Transverse colon (tissue), 4 donors: Measurements from ENCODE around the gene ACTN4. TPM values are rescaled to one million over a fixed set of nuclear protein-coding genes. Genes with fewer than 3 reads are reported as not detected.

Source experiments
- DNase-seq: peaks from one replicate; pipeline ENCODE4 v3.0.0-alpha.2; 2019
- H3K27ac ChIP-seq, 4 donors: fragments of 200-600 bp; sonication (generic); 2 replicates each; pipeline ENCODE4 v1.5.1; 2016 to 2018; ENCODE audit warnings: inconsistent platforms in 4 of 4
- H3K27me3 ChIP-seq: fragments of 200-600 bp; sonication (generic); 2 replicates; pipeline ENCODE4 v1.5.1; 2017; ENCODE audit warnings: inconsistent platforms
- H3K36me3 ChIP-seq, 4 donors: fragments of 200-600 bp; sonication (generic); 2 replicates each; pipeline ENCODE4 v1.5.1; 2017 to 2019; ENCODE audit warnings: inconsistent platforms in 4 of 4
- H3K4me1 ChIP-seq, 4 donors: fragments of 200-600 bp; sonication (generic); 2 replicates each; pipeline ENCODE4 v1.5.1; 2017 to 2020; ENCODE audit warnings: inconsistent platforms in 4 of 4
- H3K4me3 ChIP-seq, 4 donors: fragments of 200-600 bp; sonication (generic); 1 replicate in 1 of 4; 2 replicates in 3 of 4; pipeline versions ENCODE4 v1.5.1 to v1.6.1; 2017 to 2019; ENCODE audit warnings: inconsistent platforms in 4 of 4
- H3K9me3 ChIP-seq, 2 donors: fragments of 200-600 bp; sonication (generic); 2 replicates each; pipeline ENCODE4 v1.5.1; 2017 to 2019; ENCODE audit warnings: inconsistent platforms in 2 of 2
- EP300 ChIP-seq: sonication (generic); formaldehyde crosslinking; IDR thresholded peaks from one replicate; pipeline ENCODE4 v1.6.1; 2017; ENCODE audit warnings: antibody characterized with exemption, low read depth
- POLR2A ChIP-seq: fragments of 450-650 bp; IDR thresholded peaks from one replicate; pipeline ENCODE4 v1.6.1; 2016; ENCODE audit warnings: antibody characterized with exemption, mild to moderate bottlenecking, moderate library complexity
- POLR2AphosphoS5 ChIP-seq, 3 donors: sonication (generic); formaldehyde crosslinking; IDR thresholded peaks; one replicate each; pipeline ENCODE4 v1.6.1; 2016; ENCODE audit warnings: antibody characterized with exemption in 3 of 3
- WGBS, 2 donors: methylation state at CpG; one replicate each; pipeline ENCODE4 v1.1.5; 2018; ENCODE audit warnings: low coverage in 1 of 2; 5-methylcytosine and 5-hydroxymethylcytosine counted together
- in situ Hi-C, 4 donors: fragments of 200-750 bp; cut with MboI; loops; one replicate each; pipeline versions ENCODE4 v1.15.0 to v1.15.1; 2017; ENCODE audit warnings: low sequenced_read_pairs in 3 of 4, low pct_ligation_motif_present in 1 of 4, low pct_unique_long_range_greater_than_20kb in 1 of 4
- intact Hi-C: fragments of 100-400 bp; cut with DNase I; formaldehyde crosslinking; loops from one replicate; pipeline ENCODE4 v1.15.1; 2023; ENCODE audit warnings: low total_unique reads
- total RNA-seq, 4 donors: library from RNA; depleted of rRNA; stranded (reverse); fragments of >200 nt; gene quantifications; one replicate each; pipeline ENCODE4 v1.1.0, GENCODE V29; 2016
- TF ChIP-seq, protein P1 (sequence below), 5 experiments: fragments of 200-600 bp in 3 of 5; fragments of 450-650 bp in 2 of 5; sonication (generic) in 3 of 5; IDR thresholded peaks; 1 replicate in 2 of 5; 2 replicates in 3 of 5; pipeline ENCODE4 v1.5.1; 2016 to 2017; ENCODE audit warnings: antibody characterized with exemption in 5 of 5, inconsistent platforms in 3 of 5, mild to moderate bottlenecking in 2 of 5, moderate library complexity in 1 of 5

ACTN4 gene
- total RNA-seq, 4 donors from 2014 or later: 458 to 1,080 (median 723) TPM

DNA sequence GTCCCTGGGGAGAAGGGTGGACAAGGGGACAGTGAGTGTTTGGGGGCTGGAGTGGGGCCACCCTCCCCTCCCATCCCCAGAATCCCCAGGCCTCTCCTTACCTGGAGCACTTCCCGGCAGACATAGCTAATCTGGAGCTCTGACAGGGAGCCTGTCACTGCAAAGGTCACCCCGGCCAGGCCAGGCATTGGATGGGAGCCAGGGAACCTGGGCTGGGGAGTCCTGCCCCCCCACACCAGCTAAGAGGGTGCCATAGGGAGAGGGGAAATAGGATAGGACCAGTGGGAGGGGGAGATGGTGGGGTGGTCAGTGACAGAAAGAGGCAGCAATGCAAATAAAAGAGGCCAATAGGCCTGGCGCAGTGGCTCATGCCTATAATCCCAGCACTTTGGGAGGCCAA is 33.2 kb upstream of the ACTN4 start:
- 59% methylated on average over 3 of the region's 3 CpGs; no CpG with 5 or more reads in 1 of the 2 donors for WGBS, 2 donors
- Histone ChIP-seq H3K36me3 (no peaks in the 10 kb centered on the region), H3K4me1 (peaks cover 4 to 9% (median 6%) of the 10 kb centered on the region in 4 donors), H3K4me3 (no peak overlapping the region), H3K27me3 (no peaks in the 10 kb centered on the region), H3K27ac (no peak overlapping the region), H3K9me3 (no peaks in the 10 kb centered on the region)
- in situ Hi-C loops (loop anchor here in 2 of 4 donors (10.0 to 25.0 kb wide), 2 partner anchors 69 to 202 kb away; partner anchors contain the start of gene FAM98C (in 1 of the 2)), intact Hi-C loops (no loop called here)
- DNase-seq: no peak
- TF ChIP-seq POLR2AphosphoS5 (IDR thresholded peaks at IDR 0.05): no peak
- TF ChIP-seq POLR2A: no peak
- no peak for TF ChIP-seq EP300
- TF ChIP-seq, protein P1, sequence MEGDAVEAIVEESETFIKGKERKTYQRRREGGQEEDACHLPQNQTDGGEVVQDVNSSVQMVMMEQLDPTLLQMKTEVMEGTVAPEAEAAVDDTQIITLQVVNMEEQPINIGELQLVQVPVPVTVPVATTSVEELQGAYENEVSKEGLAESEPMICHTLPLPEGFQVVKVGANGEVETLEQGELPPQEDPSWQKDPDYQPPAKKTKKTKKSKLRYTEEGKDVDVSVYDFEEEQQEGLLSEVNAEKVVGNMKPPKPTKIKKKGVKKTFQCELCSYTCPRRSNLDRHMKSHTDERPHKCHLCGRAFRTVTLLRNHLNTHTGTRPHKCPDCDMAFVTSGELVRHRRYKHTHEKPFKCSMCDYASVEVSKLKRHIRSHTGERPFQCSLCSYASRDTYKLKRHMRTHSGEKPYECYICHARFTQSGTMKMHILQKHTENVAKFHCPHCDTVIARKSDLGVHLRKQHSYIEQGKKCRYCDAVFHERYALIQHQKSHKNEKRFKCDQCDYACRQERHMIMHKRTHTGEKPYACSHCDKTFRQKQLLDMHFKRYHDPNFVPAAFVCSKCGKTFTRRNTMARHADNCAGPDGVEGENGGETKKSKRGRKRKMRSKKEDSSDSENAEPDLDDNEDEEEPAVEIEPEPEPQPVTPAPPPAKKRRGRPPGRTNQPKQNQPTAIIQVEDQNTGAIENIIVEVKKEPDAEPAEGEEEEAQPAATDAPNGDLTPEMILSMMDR (IDR thresholded peaks at IDR 0.05): no peak

DNA sequence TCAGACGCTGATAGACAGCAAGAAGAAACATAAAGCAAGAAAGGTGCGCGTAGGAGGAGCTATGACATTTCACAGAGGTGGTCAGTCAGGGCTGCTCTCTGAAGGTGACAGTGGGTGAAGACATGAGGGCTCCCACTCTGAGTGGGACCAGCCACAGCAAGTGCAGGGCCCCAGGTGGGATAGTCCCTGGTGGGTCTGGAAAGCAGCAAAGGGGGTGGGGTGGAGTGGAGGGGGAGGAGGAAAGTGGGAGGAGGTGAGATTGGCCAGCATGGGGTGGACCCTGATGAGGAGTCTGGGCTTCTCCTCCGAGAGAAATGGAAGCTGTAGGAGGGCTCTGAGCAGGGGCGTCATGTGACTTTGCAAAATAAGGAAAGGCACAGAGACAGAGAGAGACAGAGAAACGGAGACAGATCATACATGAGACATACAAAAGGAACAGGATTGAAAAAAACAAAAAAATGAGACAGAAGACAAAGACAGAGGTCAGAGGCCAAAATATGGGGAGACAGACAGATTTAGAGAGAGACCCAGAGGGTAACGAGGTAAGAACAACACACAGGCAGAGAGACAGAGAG is 32.4 kb upstream of the ACTN4 start:
- WGBS, 2 donors: 66 to 67% methylated on average over 7 of the region's 7 CpGs
- no peak for DNase-seq
- Histone ChIP-seq H3K27ac (no peak overlapping the region), H3K4me1 (peaks cover 9 to 16% (median 12%) of the 10 kb centered on the region in 4 donors), H3K27me3 (no peaks in the 10 kb centered on the region), H3K9me3 (no peaks in the 10 kb centered on the region), H3K4me3 (no peak overlapping the region), H3K36me3 (no peaks in the 10 kb centered on the region)
- intact Hi-C loops: no loop called here
- no peak for TF ChIP-seq POLR2A
- TF ChIP-seq EP300: no peak
- TF ChIP-seq, protein P1 (IDR thresholded peaks at IDR 0.05): no peak
- no peak for TF ChIP-seq POLR2AphosphoS5 (IDR thresholded peaks at IDR 0.05)
- in situ Hi-C loops: loop anchor here in 2 of 4 donors (10.0 to 25.0 kb wide), 2 partner anchors 70 to 203 kb away; partner anchors contain the start of gene FAM98C (in 1 of the 2)

DNA sequence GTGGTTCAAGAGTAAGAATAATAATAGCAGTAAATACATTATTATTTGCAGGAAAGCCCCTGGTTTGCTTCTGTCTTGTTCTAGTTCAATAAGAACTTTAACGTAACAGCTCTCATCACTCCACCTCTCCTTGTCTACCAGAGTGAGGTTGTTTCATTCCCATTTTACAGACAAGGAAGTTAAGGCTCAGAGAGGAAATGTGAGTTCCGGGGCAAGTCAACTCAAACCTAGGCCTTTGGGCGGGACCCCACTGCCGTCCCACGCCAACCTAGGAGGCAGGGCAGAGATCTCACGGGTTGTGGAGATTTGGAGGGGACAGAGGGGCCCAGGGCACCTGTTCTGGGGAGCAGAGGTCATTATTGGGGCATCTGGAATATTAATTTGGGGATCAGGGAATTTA is 31.2 kb upstream of the ACTN4 start:
- 53 to 77% methylated on average over 4 to 6 of the region's 6 CpGs for WGBS, 2 donors
- Histone ChIP-seq H3K27ac (peak overlapping the region in 1 of 4 donors; percentile 91), H3K27me3 (no peaks in the 10 kb centered on the region), H3K4me1 (peaks cover 11 to 20% (median 16%) of the 10 kb centered on the region in 4 donors), H3K36me3 (peaks cover 0 to 8% (median 3%) of the 10 kb centered on the region in 4 donors), H3K9me3 (no peaks in the 10 kb centered on the region), H3K4me3 (peak overlapping the region in 1 of 4 donors; percentile 76)
- in situ Hi-C loops: loop anchor here in 2 of 4 donors (10.0 to 25.0 kb wide), 2 partner anchors 71 to 204 kb away; partner anchors contain the start of gene FAM98C (in 1 of the 2)
- no peak for TF ChIP-seq EP300
- no peak for DNase-seq
- intact Hi-C loops: no loop called here

DNA sequence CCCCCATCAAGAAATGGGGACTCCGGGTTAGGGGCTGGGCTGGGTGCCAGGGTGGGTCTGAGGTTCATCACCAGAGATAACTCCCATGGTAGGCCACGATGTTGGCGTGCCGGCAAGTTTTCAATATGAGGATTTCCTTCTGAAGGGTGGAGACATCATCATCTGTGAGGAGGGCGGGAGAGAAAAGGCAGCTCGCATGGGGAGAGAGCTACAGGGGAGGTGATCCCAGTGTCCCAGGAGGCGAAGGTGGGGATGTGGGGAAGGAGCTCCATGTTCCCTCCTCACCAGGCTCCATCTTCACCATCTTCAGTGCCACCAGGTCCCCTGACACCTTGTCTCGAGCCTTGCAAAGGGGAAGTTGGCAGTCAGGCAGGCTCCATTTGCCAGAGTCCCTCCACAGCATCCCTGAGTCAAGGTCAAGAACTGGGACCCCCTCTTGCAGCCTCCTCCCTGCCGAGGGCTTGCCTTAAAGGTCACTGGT is 30.1 kb upstream of the ACTN4 start:
- Histone ChIP-seq H3K4me1 (peaks cover 11 to 20% (median 16%) of the 10 kb centered on the region in 4 donors), H3K9me3 (no peaks in the 10 kb centered on the region), H3K27me3 (no peaks in the 10 kb centered on the region), H3K27ac (peak overlapping the region; percentile 89 to 95 (median 92)), H3K36me3 (peaks cover 0 to 18% (median 8%) of the 10 kb centered on the region in 4 donors), H3K4me3 (peak overlapping the region in 3 of 4 donors; percentile 5 to 81 (median 76))
- 70 to 80% methylated on average over 6 to 9 of the region's 9 CpGs for WGBS, 2 donors
- intact Hi-C loops (no loop called here), in situ Hi-C loops (loop anchor here in 2 of 4 donors (10.0 to 25.0 kb wide), 2 partner anchors 73 to 205 kb away; partner anchors contain the start of gene FAM98C (in 1 of the 2))
- TF ChIP-seq EP300 (no peak), POLR2AphosphoS5 (IDR thresholded peaks at IDR 0.05) (no peak), POLR2A (no peak)
- TF ChIP-seq, protein P1 (IDR thresholded peaks at IDR 0.05): no peak
- no peak for DNase-seq
